Activated CD8-positive, alpha-beta memory T cell treated with anti-CD3 and anti-CD28 coated beads for 1 hour (primary cell): ENCODE measurements around the gene KCNJ9.
A peak's percentile ranks its signal among the peaks of the same experiment; 100 is the strongest.

Experiments used
- DNase-seq, 2 donors: peaks; one replicate each; pipeline ENCODE4 v3.0.0-alpha.2; 2020; ENCODE audit warnings: low read depth in 1 of 2; ENCODE audit errors: extremely low read depth in 1 of 2

KCNJ9 gene

GRCh38 chr1:160086456-160086892, 5.1 kb downstream of the KCNJ9 start:
- no peak for DNase-seq

- no peak for DNase-seq
Measured at GRCh38 chr1:160087118-160087662, 5.9 kb downstream of the KCNJ9 start.

- no peak for DNase-seq
Measured at GRCh38 chr1:160089883-160090282, 8.5 kb downstream of the KCNJ9 start.

GRCh38 chr1:160090760-160091159, 9.4 kb downstream of the KCNJ9 start:
- no peak for DNase-seq

GRCh38 chr1:160091666-160092223, 10.4 kb downstream of the KCNJ9 start:
- no peak for DNase-seq

GRCh38 chr1:160092366-160093068, 11.2 kb downstream of the KCNJ9 start:
- DNase-seq, result no peak

GRCh38 chr1:160093069-160093395, 11.7 kb downstream of the KCNJ9 start:
- no peak for DNase-seq

GRCh38 chr1:160093624-160094290, 12.4 kb downstream of the KCNJ9 start:
- no peak for DNase-seq

GRCh38 chr1:160094291-160094625, 12.9 kb downstream of the KCNJ9 start:
- DNase-seq, result no peak

- no peak for DNase-seq
Measured at GRCh38 chr1:160094806-160095205, 13.5 kb downstream of the KCNJ9 start.

- DNase-seq, result no peak
Measured at GRCh38 chr1:160095382-160096105, 14.2 kb downstream of the KCNJ9 start.

- no peak for DNase-seq
Measured at GRCh38 chr1:160096274-160097116, 15.2 kb downstream of the KCNJ9 start.

GRCh38 chr1:160097151-160097910, 16.0 kb downstream of the KCNJ9 start:
- no peak for DNase-seq

GRCh38 chr1:160097911-160098851, 16.8 kb downstream of the KCNJ9 start, which contains the start of gene IGSF8:
Gene IGSF8 (minus strand): TSS chr1:160098619. CDS start chr1:160098472, 147 bp downstream.
- peak; percentile 88 to 93 for DNase-seq

- peak; percentile 95 to 97 for DNase-seq
Measured at GRCh38 chr1:160098852-160099561, 17.7 kb downstream of the KCNJ9 start.

GRCh38 chr1:160099716-160100375, 18.5 kb downstream of the KCNJ9 start:
- DNase-seq, result no peak

GRCh38 chr1:160101037-160101716, 19.8 kb downstream of the KCNJ9 start:
- peak; percentile 51 to 57 for DNase-seq
